Neural progenitor cell (in vitro differentiated cells): Measurements from ENCODE around the gene GPRASP3. TPM values are rescaled to one million over a fixed set of nuclear protein-coding genes. Genes with fewer than 3 reads are reported as not detected.
"Not testable (repeated sequence)": the region's sequence is repeated elsewhere in the genome, so short reads cannot be mapped to it uniquely, and the experiment has no call there.

ENCODE experiments used
- DNase-seq: peaks from one replicate; pipeline ENCODE4 v3.0.0-alpha.2; 2016; ENCODE audit warnings: low spot score
- H2AFZ ChIP-seq: fragments of 200-600 bp; sonication (generic); replicated peaks from 2 replicates; pipeline ENCODE4 v1.6.1; 2016; ENCODE audit warnings: antibody characterized with exemption
- H3F3A ChIP-seq: fragments of 200-600 bp; sonication (generic); 2 replicates; pipeline ENCODE4 v1.6.1; 2016; ENCODE audit warnings: antibody characterized with exemption, low read depth
- H3K27ac ChIP-seq: fragments of 200-600 bp; sonication (generic); 2 replicates; pipeline ENCODE4 v1.5.1; 2016; ENCODE audit warnings: mild to moderate bottlenecking
- H3K27me3 ChIP-seq: fragments of 200-600 bp; sonication (generic); 2 replicates; pipeline ENCODE4 v1.6.1; 2016; ENCODE audit warnings: mild to moderate bottlenecking, moderate library complexity
- H3K36me3 ChIP-seq: fragments of 200-600 bp; sonication (generic); 2 replicates; pipeline ENCODE4 v1.5.1; 2016
- H3K4me1 ChIP-seq: fragments of 200-600 bp; sonication (generic); 2 replicates; pipeline ENCODE4 v1.6.1; 2016; ENCODE audit warnings: mixed run types
- H3K4me2 ChIP-seq: fragments of 200-600 bp; sonication (generic); 2 replicates; pipeline ENCODE4 v1.6.1; 2016
- H3K4me3 ChIP-seq: fragments of 200-600 bp; sonication (generic); 2 replicates; pipeline ENCODE4 v1.5.1; 2016
- H3K79me2 ChIP-seq: fragments of 200-600 bp; sonication (generic); 2 replicates; pipeline ENCODE4 v1.6.1; 2016; ENCODE audit warnings: low read depth
- H3K9ac ChIP-seq: fragments of 200-600 bp; sonication (generic); 2 replicates; pipeline ENCODE4 v1.6.1; 2016
- H3K9me3 ChIP-seq: fragments of 200-600 bp; sonication (generic); 2 replicates; pipeline ENCODE4 v1.5.1; 2016; ENCODE audit warnings: low read depth
- H4K20me1 ChIP-seq: fragments of 200-600 bp; sonication (generic); 2 replicates; pipeline ENCODE4 v1.6.1; 2016; ENCODE audit warnings: low read depth
- H3K27ac Mint-ChIP-seq: 3 replicates; pipeline ENCODE4 v1.8.0; 2021; ENCODE audit warnings: mixed read lengths
- H3K27me3 Mint-ChIP-seq: 2 replicates; pipeline ENCODE4 v1.8.0; 2022; ENCODE audit warnings: low read depth, mild to moderate bottlenecking, inconsistent platforms, moderate library complexity, mixed read lengths; ENCODE audit not compliant: insufficient read depth
- H3K36me3 Mint-ChIP-seq: 3 replicates; pipeline ENCODE4 v1.8.0; 2021; ENCODE audit warnings: mixed read lengths
- H3K4me1 Mint-ChIP-seq: 3 replicates; pipeline ENCODE4 v1.8.0; 2021; ENCODE audit warnings: mixed read lengths
- H3K4me3 Mint-ChIP-seq: 3 replicates; pipeline ENCODE4 v1.8.0; 2021; ENCODE audit warnings: mild to moderate bottlenecking, moderate library complexity, mixed read lengths
- H3K9me3 Mint-ChIP-seq: 3 replicates; pipeline ENCODE4 v1.8.0; 2020; ENCODE audit warnings: mixed read lengths
- CTCF ChIP-seq: fragments of 200-600 bp; sonication (generic); IDR thresholded peaks from 2 replicates; pipeline ENCODE4 v1.5.1; 2017; ENCODE audit warnings: antibody characterized with exemption, mild to moderate bottlenecking
- EZH2 ChIP-seq: fragments of 200-600 bp; sonication (generic); IDR thresholded peaks from 2 replicates; pipeline ENCODE4 v1.6.1; 2017; ENCODE audit warnings: antibody characterized with exemption, mild to moderate bottlenecking, moderate library complexity
- EZH2phosphoT487 ChIP-seq: fragments of 200-600 bp; sonication (generic); IDR thresholded peaks from 2 replicates; pipeline ENCODE4 v1.6.1; 2017; ENCODE audit warnings: antibody characterized with exemption
- total RNA-seq: library from RNA; depleted of rRNA; stranded (reverse); fragments of >200 nt; gene quantifications from 2 replicates; pipeline ENCODE4 v1.2.3, GENCODE V29; 2015; ENCODE audit warnings: low replicate concordance

Gene GPRASP3
- 20.0 and 20.3 TPM in 2 replicates for total RNA-seq

GRCh38 chrX:102720237-102721168, at the start of gene GPRASP3:
Gene GPRASP3 (plus strand): TSS chrX:102720743. CDS start chrX:102748996, 28,253 bp downstream.
- Histone ChIP-seq H3K27ac (no peak within 1 kb of the TSS), H3K4me1 (no peaks in the 10 kb centered on the region), H3K4me3 (no peak within 1 kb of the TSS), H3K79me2 (no peaks in the 10 kb centered on the region), H3K4me2 (no peak within 1 kb of the TSS), H3K9ac (no peak within 1 kb of the TSS), H3F3A (no peaks in the 10 kb centered on the region), H2AFZ (no peak within 1 kb of the TSS), H3K27me3 (no peaks in the 10 kb centered on the region), H4K20me1 (no peaks in the 10 kb centered on the region), H3K9me3 (no peaks in the 10 kb centered on the region), H3K36me3 (peaks cover 7% of the 10 kb centered on the region)
- peaks cover 5% of the 10 kb centered on the region for H3K9me3 Mint-ChIP-seq
- no peaks in the 10 kb centered on the region for H3K4me1 Mint-ChIP-seq
- peak; percentile 36 for DNase-seq
- H3K27ac Mint-ChIP-seq = no peak within 1 kb of the TSS
- H3K27me3 Mint-ChIP-seq = no peaks in the 10 kb centered on the region
- peaks cover 10% of the 10 kb centered on the region for H3K36me3 Mint-ChIP-seq
- TF ChIP-seq EZH2 (no peak), EZH2phosphoT487 (no peak), CTCF (no peak)
- H3K4me3 Mint-ChIP-seq = no peak within 1 kb of the TSS

GRCh38 chrX:102672856-102673255, 47.7 kb upstream of the GPRASP3 start:
- H3K9me3 ChIP-seq = no peaks in the 10 kb centered on the region
- H3K4me3 ChIP-seq = no peak overlapping the region
- no peak for TF ChIP-seq CTCF
- TF ChIP-seq EZH2 = no peak
- no peaks in the 10 kb centered on the region for H3K27me3 ChIP-seq
- H3K27ac ChIP-seq = no peak overlapping the region
- Mint-ChIP-seq H3K4me3 (no peak overlapping the region), H3K27me3 (peaks cover 4% of the 10 kb centered on the region), H3K4me1 (no peaks in the 10 kb centered on the region), H3K27ac (no peak overlapping the region), H3K9me3 (peaks cover 26% of the 10 kb centered on the region), H3K36me3 (no peaks in the 10 kb centered on the region)
- H4K20me1 ChIP-seq = no peaks in the 10 kb centered on the region
- H3K79me2 ChIP-seq = no peaks in the 10 kb centered on the region
- no peaks in the 10 kb centered on the region for H3K4me1 ChIP-seq
- DNase-seq = no peak
- H3K36me3 ChIP-seq = no peaks in the 10 kb centered on the region
- H3K4me2 ChIP-seq = no peak overlapping the region
- H3F3A ChIP-seq = no peaks in the 10 kb centered on the region
- no peak overlapping the region for H2AFZ ChIP-seq
- H3K9ac ChIP-seq = no peak overlapping the region

- H3K4me3 ChIP-seq, H3K36me3 ChIP-seq, H3F3A ChIP-seq, H3K4me1 Mint-ChIP-seq, H3K27ac ChIP-seq, H4K20me1 ChIP-seq, H3K36me3 Mint-ChIP-seq, H2AFZ ChIP-seq, H3K9me3 ChIP-seq, H3K9ac ChIP-seq, H3K4me3 Mint-ChIP-seq, H3K27me3 ChIP-seq, H3K4me2 ChIP-seq, DNase-seq, H3K79me2 ChIP-seq, H3K27ac Mint-ChIP-seq, H3K4me1 ChIP-seq, H3K27me3 Mint-ChIP-seq: not testable (repeated sequence)
- peaks cover 31% of the 10 kb centered on the region for H3K9me3 Mint-ChIP-seq
Measured at GRCh38 chrX:102677479-102677878, 43.1 kb upstream of the GPRASP3 start.
